HG03045 (cell line): ENCODE measurements around the gene SALL2.
"Not testable (repeated sequence)": the region's sequence is repeated elsewhere in the genome, so short reads cannot be mapped to it uniquely, and the experiment has no call there.

Source experiments
- ATAC-seq: cut with Tn5 transposase; IDR thresholded peaks from one replicate; pipeline ENCODE4 v1.9.1; 2021; ENCODE audit warnings: mild to moderate bottlenecking, moderate library complexity; ENCODE audit not compliant: unreplicated experiment

The SALL2 gene

DNA sequence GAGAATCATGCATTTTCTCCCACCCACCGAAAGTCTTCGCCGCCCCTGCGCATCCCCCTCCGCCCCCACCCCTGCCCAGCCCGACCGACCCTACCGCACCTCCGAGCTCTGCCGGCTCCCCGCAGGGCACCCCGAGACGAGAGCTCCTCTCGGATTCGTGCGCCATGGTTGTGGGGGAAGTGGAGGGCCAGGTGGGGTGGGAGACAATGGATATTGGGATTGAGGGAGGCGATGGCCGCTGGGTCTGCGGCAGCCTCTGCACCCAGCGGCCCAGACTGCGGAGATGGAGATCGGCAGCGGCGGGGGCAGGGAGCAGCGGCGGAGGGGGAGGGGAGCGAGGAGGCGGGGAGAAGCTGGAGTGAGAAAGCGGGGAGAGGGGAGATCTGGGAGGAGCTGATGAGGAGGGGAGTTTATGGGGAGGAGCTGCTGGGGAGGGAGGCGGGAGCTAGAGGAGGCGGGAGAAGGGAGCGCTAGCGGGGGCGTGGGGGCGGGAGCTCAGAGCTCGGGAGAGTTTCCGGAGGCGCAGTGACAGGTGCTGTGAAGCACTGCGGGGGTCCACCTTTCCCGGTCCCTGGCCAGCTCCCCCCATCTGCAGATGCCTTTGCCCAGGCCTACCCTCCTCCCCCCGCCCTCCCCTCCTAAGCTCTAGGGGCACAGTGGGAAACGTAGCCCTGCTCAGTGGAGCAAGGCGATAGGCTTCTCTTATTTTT is at the start of gene SALL2:
Gene SALL2 (minus strand): TSS at position 385 of the 710 bp plus-strand sequence. CDS start 219 bp downstream, at position 166.
- ATAC-seq = no peak

DNA sequence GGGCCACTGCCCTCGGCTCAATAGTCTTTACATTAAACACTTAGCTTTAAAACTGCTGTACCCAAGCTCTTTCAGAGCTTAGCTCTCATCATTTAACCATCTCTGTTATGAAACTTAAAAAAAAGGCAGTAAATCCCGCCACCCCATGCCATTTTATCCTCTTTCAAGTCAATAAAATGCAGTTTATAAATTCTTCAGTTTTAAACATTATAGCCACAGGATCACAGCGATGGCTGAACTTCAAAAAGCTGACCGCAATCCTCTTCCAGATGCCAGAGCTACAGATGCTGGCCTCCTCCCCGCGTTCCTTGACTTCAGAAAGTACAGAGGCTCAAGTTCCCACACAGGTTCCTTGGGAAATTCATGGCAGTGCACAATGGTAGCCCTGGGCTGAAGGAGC is 49.5 kb upstream of the SALL2 start:
- ATAC-seq = no peak

DNA sequence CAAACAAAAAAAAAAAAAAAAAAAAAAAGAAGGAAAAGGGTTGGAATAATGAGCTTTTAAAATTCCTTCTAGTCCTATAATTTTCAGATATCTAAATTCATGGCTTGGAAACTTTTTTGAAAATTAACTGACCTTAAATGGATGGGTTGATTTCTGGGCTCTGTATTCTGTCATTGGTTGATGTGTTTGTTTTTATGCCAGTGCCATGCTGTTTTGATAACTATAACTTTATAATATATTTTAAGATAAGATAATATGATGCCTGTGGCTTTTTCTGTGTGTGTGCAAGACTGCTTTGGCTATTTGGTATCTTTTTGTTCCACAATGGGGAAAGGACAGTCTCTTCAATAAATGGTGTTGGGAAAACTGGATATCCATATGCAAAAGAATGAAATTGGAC is 46.5 kb upstream of the SALL2 start:
- no peak for ATAC-seq

DNA sequence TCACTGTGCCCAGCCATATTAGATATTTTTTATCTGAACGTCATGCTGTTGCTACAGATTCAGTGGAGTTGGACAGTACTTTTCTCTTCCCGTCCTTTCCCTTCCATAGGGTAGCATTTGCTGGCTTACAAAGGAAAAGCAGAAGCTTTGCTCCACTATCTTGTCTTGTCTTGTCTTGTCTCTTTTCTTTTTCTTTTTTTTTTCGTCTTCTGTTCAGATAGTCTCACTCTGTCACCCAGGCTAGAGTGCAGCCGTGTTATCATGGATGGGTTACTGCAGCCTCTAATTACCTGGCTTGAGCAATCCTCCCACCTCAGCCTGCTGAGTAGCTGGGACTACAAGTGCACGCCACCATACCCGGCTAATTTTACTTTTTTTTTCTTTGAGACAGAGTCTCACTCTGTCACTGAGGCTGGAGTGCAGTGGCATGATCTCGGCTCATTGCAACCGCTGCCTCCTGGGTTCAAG is 32.6 kb upstream of the SALL2 start:
- ATAC-seq = no peak

DNA sequence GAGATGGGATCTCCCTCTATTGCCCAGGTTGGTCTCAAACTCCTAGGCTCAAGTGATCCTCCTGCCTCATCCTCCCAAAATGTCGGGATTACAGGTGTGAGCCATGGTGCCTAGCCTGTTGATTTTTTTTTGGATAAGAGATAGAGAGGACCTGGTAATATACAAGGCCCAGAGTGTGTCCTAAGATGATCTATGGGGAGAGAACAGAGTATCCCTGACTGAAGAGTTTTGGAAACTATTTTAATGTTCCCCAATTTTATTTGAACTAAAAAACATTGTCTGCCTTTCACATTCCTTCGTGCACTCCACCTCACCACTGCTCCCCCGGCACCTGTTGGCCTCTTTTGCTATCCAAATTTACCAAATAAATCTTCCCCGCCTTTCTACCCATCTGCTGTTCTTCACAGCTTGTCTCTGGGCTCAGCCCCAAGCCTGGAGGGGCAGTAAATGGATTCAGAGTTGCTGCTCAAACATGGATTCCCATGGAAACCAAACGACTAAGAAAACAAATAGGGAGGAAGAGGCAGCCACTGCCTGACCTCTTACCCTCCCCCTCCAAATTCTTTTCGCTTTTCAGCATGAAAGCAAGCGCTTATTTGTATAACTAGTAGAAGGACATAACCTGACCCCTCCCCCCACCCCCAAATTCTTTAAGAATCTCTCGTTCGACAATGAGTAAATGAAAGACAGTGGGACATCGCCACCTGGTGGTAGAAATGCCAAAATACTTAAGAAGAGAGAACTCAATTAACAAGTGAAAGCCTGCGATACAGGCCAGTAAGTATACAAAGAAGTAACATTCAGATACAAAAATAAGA is 31.1 kb upstream of the SALL2 start:
- no peak for ATAC-seq

DNA sequence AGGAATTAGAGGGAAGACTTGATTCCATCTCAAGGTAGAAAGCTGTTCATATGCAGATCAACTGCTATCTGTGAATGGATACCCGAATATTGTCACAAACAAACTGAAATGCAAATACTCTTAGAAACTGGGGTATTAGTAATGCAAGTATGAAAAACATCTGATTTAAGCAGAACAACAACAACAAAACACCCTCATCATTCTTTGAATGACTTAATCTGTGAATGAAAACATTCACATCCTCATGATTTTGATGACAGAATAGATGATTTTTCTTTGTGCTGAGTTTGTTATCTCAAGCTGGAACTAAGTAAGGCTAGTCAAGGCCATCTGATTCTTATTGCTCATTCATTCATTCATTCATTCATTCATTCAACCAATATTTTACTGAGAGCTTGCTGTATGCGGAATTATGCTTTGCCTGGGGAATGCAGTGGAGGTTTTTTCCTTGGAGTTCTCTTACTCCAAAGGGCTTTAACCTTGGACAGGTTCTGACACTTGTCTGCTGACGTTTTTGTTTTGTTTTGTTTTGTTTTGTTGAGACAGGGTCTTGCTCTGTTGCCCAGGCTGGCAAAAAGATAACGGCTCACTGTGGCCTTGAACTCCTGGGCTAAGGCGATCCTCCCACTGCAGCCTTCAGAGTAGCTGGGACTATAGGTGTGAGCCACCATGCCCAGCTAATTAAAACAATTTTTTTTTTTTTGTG is 30.4 kb upstream of the SALL2 start:
- no peak for ATAC-seq

DNA sequence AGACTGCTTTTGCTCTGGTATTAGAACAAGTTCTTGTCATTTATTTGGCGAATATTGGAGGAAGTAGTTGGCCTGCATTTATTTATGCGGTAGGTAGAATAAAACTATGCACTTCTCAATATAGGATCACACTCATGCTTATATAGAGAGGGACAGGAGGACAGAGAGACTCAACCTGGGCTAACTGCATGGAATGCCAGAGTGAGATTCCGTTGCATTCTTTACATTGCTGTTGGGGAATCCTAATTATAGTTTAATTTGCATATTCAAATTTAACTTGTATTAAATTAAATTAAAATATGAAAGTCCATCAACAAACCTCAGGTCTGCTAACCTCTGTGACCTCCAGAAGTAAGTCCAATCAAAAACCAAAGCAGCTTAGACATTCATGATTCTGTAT is 27.1 kb upstream of the SALL2 start:
- ATAC-seq = no peak

DNA sequence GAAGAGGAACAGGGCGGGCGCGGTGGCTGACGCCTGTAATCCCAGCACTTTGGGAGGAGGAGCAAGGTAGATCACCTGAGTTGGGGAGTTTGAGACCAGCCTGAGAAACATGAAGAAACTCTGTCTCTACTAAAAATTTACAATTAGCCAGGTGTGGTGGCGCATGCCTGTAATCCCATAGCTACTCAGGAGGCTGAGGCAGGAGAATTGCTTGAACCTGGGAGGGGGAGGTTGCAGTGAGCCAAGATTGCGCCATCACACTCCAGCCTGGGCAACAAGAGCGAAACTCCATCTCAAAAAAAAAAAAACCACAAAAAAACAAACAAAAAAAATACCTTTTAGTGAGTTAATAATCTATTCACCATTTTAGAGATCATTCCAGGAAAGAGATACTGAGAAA is 18.4 kb upstream of the SALL2 start:
- ATAC-seq = not testable (repeated sequence)

DNA sequence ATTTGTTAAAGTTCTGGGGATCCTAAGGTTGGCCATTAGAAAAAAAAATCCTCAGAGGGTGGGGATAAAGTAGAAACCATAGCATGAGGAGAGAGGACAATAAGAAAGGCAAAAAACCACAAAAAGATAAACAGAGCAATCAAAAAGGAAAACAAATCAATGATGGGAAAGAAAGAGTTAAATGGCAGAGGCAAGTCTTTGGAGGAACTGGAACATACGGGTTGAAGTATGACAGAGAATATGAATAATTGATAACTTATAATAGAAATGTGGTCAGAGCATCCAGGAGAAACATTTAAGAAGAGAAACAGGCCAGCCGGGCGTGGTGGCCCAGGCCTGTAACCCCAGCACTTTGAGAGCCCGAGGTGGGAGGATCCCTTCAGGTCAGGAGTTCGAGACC is 17.8 kb upstream of the SALL2 start:
- no peak for ATAC-seq

DNA sequence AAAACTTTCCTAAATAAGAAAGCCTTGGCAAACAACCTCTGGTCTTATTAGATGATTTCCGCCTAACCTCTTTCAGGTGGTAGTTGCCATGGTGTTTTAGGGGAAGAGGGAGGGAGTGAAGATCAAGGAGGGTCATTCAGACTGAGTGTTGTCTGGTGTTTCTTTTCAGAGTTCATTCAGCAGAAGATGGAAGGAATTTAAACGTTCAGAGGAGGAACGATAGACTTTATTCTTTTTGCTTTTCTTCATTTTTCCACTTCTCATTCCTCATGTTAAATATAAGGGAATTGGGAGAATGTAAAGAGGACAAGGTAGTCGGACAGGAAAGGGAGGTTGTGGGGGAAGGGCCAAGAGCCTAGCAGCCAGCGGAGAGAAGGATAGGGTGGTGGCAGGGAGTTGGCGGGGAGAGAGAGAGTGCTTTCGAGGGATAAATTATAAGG is 17.4 kb upstream of the SALL2 start:
- ATAC-seq = no peak

DNA sequence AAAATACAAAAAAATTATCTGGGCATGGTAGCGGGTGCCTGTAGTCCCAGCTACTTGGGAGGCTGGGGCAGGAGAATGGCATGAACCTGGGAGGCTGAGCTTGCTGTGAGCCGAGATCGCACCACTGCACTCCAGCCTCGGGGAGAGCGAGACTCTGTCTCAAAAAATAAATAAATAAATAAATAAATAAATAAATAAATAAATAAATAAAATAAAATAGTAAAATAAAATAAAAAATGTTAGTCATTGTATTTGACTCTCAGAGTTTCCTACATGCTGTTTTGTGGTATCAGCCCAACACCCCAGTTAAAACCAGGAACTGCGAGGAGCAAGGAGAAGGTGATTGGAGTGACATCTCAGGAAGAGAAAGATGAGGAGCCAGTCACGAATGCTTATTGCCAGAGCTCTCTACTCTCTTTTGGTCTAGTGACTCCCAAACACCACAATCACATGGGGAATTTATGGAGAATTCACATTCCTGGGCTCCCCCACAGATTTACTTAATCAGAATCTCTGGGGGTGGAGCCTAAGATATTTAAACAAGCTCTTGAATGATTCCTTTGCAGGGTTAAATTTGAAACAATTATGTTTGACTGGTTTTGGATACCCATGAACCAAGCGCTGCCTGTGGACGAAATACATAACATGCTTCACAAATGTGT is 15.4 kb upstream of the SALL2 start:
- ATAC-seq = no peak

DNA sequence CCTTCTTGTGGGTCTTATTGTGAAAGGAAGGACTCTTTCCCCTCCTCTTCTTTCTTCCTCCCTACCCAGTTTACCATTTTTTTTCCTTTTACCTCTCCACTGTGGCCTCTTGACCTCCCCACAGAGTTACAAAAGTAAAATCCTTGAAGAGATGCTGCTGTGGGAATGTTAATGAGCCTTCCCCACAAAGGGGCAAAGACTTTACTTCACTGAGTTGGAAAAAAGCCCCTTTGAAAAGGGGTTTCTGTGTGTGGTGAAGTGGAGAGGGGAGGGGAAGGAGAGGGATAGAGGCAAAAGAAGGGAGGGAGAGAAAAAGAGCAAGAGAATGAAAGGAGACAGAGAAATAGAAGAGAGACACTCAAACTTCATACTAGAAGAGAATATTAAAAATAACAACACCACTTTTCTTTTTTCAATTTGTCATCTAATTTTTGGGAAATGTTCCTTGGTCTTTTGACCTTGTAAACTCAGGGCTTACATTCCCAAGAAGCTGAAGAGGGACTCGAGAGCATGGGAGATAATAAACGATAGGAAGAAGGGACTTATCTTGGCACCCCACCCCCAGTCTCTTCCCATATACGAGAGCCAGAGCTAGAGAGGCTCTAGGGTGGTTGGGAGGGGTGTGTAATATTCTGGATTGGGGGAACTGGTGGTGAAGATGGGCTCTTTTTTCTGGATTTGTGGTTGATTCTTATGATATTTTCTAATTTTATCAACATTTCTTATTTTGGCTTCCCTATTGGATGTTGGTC is 13.2 kb upstream of the SALL2 start:
- ATAC-seq = no peak

DNA sequence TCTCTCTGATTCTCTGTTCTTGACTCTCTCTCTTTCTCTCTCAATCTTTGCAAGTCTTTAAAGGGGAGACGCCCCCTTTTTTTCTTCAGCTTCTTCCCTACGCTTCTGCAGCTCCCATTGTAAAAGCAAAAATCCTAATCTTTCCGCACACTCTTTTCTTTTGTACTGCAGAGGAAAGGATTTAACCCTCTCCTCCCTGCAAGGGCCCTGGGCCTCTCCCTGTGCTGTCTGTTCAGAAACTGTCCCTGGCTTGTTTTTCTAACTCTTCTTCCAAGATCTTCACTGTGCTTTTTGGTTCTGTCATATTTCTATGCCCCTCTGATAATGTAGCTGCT is 10.9 kb upstream of the SALL2 start:
- no peak for ATAC-seq

DNA sequence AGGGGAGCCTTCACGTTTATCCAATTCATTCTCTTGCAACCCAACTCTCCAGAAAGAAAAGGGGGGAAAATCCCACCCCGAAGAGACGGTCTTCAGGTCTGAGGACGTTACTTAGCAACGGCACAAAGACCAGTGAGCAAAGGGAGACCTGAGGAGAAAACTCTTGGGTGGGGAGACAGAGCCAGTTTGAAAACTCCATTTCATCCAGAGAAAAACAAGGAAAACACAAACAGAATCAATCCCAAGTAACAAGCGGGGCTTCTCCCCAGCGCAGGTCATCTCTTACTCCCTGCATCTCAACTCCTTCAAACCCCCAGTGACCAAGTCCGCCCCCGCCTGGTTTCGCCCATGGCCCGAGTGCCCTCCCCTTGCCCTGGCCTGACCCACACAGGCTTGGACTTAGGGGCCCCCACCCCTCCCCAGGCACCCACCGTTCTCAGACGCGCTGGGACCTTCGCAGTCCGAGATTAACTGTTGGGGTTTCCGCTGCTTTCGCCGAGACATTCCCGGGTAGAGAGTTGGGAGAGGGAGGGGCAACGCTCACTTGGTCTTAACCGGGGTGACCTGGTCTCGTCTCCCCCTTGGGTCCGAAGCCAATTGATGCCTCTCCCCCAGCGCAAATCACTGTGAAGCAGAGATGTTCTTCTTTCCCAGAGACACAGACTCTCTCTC is 10.4 kb upstream of the SALL2 start:
- ATAC-seq = no peak

DNA sequence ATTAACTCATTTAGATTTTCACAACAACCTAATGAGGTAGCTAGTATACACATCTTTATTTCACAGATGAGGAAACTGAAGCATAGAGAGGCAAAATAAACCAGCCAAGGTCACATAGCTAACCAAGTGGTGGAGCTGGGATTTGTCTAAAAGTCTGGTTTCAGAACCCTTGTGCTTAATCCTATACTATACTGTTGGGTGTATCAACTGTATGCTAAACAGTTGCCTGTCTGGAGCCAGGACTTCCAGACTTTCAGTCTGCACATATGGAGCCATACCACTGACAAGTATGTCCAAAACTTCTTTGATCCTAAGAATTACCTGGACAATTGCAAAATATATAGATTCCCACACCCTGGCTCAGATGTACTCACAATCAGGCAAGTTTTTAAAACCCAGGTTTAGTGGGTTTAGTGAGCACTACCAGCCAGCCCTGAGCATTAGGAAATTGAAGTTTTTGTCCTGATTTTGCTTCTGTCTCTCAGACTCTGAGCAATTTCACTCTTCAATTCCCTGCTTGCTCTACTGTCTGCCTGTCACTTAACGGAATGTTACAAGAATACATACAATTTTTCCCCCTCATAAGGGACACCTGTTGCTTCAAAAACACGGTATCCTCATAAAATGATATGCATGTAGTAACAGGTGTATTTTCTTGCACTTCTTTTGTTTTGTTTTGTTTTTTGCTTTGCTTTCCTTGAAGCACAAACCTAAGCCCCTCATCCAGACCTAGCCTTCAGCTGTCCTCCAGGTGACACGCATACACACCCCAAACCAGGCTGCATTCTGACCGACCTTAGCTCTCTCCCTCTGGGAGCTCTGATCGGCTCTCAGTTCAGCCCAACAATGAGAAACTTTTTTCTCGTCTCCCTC is 9.6 kb upstream of the SALL2 start:
- ATAC-seq = no peak

DNA sequence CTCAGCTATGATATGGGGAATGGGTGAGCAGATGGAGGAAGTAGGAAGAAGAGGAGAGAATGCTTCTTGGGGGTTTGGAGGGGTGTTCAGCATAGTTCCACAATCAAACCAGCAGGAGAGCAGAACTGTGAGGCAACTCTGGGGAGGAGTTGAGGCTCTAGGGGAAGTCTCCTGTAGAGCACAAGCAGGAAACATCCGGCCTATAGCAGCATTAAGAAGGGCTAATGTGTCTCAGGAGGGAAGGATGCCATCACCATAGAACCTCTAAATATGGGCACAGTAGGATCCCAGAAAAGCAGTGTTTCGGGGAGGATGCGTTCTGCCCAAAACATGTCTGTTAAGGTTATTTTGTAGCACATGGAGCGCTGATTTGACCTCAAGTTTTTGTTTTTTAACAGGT is 8.4 kb upstream of the SALL2 start:
- no peak for ATAC-seq

DNA sequence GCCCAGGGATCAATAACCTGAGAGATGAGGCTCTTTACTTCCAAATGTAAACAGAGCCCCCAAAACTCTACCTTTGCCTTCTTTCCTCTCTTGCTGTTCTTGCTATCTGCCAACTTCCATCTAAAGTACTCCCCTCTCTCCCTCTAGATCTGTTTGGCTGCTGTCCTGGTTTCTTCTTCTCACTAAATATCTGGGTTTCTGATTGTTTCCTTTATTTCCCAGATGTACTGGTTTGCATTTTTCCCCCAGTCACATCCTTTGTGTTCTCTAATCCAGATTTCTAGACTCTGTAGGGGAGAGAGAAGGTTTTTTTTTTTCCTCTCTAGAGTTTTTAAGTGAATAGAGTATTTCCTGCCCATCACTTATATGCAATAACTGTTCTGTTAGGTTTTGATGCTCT is 7.1 kb upstream of the SALL2 start:
- ATAC-seq = no peak

DNA sequence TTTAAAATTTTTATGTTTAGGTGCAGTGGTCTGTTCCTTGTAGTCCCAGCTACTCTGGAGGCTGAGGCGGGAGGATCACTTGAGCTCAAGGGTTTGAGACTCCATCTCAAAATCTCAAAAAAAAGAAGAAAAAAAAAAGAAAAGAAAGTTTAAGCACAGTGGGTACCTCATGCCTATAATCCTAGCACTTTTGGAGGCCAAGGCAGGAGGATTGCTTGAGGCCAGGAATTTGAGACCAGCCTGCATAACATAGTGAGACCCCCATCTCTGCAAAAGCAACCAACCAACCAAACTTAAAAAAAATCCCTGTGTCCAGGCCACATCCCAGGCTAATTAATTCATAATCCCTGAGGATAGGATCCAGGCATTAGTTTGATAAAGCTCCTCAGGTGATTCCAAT is 3.4 kb upstream of the SALL2 start:
- ATAC-seq = no peak
